COLO668 (cell line): Measurements from ENCODE around the gene NNAT.

Experiments used
- DNase-seq: peaks from one replicate; lab custom pipeline; 2025; ENCODE audit not compliant: unreplicated experiment; lab: John Stamatoyannopoulos, UW

NNAT gene

DNA sequence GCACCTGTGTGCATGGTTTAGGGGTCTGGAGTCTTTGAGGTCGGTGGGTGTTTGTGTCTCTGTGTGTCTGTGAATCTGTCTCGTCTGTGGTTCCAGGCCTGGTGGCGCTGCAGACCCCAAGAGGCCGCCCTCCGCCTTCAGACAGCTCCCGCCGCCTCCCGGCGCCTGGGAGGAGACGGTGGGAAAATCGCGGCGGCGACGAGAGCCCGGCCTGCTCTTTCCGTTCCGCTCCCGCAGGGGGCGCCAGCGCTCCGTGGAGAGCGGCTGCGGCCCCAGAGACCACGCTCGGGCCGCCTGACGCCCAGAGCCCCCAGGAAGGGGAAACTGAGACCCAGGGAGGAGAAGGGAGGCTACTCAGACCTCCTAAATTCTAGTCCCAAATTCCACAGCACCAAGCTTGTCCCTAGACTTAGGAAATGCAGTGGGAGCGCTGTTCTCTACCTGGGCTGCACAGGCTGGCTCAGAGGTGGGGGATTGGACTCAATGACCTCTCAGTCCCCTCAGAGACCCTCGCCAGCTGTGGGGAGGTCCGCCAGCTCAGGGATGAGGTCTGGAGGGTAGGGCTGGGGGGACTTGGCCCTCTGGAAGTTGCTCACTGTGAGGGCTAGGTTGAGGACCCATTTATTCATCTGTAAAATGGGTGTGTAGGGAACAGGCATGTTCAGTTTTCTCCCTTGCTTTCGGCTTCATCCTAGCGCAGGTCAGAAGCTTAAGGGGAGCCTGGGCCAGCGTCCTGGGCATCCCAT is 43.5 kb downstream of the NNAT start:
- peak; percentile 58 for DNase-seq

DNA sequence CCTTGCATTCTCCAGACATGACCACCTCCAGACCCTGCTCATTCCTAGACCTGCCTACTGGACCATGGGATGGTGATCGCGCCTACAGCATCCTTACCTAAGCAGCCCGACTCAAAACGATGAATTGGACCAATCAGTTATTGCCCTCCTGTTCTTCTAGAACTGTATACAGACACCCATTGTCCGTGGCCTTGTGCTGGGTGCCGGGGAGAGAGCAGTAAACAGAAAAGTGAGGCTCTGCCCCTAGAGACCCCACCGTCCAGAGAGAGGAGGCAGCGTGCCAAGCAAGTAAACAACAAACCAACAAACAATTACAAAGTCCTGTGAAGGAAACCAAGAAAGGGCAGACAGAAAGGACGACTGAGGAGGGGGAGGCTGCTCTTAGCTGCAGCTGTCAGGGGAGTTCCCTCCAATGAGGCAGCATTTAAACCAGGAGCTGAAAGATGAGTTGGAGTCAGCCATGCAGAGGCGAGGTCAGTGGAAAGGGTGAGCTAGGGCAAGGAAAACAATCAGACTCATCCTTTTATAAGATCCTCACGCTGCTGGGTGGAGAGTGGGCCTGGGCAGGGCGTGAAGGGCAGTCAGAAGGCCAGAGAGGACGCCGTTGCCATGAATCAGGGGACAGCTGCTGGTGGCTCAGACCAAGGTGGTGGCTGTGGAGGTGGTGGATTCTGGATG is 44.2 kb downstream of the NNAT start:
- no peak for DNase-seq

DNA sequence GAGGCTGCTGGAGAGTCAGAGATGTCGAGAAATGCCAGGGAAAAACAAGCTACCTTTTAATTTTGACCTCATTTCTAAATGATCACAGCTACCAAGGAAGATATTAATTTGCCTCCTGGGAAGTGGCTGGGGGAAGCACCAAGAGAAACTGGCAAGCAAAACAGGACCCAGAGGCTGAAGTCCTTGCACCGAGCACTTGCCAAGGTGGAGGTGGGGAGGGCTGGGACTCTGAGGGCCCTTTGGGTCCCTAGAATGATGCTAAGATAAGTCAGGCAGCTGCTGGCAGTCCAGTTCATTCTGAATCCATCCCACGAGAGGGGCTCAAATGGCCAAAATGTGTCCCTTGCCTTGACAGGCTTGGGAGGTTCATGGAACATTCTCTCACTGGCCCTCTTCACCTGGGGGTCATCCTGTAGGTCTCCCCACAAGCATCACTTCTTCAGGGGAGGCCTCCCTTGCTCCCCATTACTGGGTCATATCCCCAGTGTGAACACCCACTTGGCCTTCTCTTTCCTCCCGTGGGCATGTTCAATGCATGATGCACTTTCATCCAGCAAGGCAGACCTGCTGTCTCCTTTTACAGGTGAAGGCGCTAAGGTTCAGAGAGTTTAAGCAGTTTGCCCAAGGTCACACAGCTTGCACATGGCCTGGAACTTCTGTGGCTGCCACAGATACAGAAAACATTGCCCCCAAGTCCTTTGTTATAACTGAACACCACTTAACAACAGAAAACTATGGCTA is 45.7 kb downstream of the NNAT start:
- DNase-seq: no peak

DNA sequence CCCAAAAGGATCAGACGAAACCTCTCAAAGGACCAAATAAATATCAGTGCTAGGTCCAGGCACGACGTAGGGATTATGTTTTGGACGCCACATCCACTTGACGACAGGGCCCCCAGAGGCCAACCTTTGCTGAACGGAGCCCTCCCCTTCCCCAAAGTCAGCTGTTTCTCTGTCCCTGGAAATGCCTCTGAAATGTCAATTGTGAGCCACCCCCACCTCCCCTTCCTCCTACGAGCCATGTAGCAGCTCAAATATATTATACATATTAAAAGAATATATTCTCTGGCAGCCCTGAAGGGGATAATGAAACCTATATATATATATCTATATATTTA is 46.2 kb downstream of the NNAT start:
- DNase-seq: no peak

DNA sequence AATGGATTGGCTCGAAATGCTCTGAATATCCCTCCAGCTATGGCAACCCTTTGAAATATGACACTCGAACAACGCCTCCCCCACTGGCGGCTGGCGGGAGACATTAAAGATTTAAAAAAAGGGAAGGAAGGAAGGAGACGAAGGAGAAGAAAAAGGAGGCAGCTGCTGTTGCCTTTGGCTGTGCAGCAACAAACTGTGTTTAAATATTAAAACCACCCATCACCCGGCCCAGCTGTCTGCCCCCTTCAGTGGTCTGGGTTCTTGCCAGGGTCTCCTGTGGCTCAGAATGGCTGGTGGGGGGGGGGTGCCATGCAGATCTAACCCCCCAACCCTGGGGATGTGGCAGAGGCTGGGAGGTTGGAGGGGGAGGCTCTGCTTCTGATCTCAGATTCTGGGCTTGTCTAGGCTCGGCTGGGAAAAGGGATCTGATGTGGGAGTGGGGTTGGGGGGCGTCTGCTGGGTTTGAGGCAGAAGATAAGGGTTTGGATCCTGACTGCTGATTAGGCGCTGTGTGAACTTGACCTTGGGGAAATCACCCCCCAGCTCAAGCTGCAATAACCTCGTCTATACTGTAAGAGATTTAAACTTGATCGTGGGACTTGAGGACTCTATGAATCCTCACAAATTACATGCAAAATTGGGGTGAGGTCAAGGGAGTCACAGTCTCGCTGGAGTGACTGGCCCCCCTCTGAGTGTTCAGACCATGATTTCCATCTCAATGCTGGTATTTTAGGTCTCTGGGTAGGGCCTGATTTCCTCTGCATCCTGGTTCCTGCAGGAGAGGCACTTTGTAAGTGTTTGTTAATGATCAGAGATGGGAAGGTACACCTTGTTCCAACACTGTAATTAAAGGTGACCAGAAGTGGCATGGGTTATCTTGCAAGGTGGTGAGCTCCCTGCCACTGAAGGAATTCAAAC is 46.9 kb downstream of the NNAT start:
- no peak for DNase-seq

DNA sequence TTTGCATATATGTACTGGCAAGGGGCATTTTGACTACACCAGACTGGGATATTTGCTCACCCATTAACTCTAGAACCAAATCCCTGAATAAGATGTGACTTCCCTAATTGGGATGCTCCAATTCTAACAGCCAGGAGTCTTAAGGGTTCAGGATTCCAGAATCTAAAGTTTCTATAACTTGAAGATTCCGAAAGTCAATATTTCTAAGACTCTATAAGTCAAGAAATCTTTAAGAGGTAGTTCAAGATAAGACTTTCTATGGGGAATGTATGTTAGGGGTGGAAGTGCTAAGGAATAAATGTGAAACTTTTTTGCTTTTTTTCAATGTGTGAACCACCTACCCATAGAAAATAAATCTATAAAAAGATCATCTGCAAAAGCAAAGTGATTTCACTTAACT is 49.4 kb downstream of the NNAT start:
- DNase-seq: no peak

DNA sequence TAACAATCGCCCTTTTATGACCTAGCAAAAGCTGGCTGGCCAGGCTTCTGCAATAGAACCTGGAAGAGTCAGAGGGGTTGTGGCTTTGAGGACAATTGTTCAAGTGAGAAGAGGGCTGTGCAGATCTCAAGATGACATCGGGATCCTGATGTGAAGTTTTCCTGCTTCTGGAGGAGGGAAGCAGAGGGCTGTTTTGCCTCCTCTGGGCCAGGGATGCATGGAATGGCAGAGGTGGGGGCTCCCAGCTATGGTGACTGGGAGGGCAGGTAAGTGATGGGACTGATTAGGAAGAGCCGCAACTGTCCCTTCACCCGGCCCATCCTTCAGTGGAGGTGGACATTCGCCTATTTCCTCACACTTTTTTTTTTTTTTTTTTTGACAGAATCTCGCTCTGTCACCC is 50.0 kb downstream of the NNAT start:
- no peak for DNase-seq
